Heart left ventricle (tissue), 13 donors: ENCODE data around the gene DLGAP1.

ENCODE experiments used
- POLR2A ChIP-seq, 2 donors: fragments of 450-650 bp; IDR thresholded peaks; one replicate each; pipeline ENCODE4 v1.6.1; 2017; ENCODE audit warnings: antibody characterized with exemption in 2 of 2, mild to moderate bottlenecking in 2 of 2, moderate library complexity in 2 of 2
- TF ChIP-seq, protein P1 (sequence below), 12 donors: fragments of 200-600 bp; sonication (generic) in 4 of 12; IDR thresholded peaks; one replicate each; pipeline versions ENCODE4 v1.5.0 to v1.8.0; 2018 to 2022; ENCODE audit warnings: antibody characterized with exemption in 12 of 12, mild to moderate bottlenecking in 5 of 12
- donor health status: ischemic (EF 13 %, LVEDD 7.1; RV severe dilation, severe dysfunction).
- donor health status: DM: no; HTN: yes; CAD: no.
- donor health status: DM: no; HTN: no; CAD: no.
- donor health status: ischemic (EF 25% LVEDD 6.9; RV normal size, moderate dysfunction).
- donor health status: ischemic (EF 25% LVEDD 5.7; RV mildly dilated, moderate dysfunction).
- donor health status: ischemic (EF 35%, LVEDD 5.7; RV mildly dilated, moderate dysfunction).
- donor health status: nonischemic (EF 11% LVEDD 7.7; RV severe dilation, severe dysfunction).
- donor health status: DM: yes; HTN: yes; CAD: no.
- donor health status: PGD.
- donor health status: ischemic (EF 29% LVEDD 5.4; RV normal size, mild dysfunction).
- donor health status: nonischemic (EF 23%, LVEDD 6.1; RV moderate dilation, normal function).

DNA sequence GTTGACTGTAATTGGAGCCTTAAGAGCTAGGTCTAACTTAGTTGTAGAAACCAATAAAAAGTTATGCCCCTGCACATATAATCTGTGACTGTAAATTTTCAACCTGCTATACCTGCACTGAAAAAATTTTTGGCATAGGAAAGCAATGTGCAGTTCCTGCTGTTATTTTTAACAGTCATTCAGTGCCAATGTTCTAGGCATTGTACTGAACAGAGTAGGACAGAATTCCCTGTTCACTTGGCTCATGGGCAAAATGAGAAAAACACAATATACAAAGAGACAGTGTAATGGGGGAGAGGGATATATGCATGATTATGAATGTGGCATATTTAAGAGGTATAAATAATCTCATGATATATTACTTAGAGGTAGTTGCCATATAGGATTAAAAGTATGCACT, 547.2 kb downstream of the DLGAP1 start:
- TF ChIP-seq, protein P1, sequence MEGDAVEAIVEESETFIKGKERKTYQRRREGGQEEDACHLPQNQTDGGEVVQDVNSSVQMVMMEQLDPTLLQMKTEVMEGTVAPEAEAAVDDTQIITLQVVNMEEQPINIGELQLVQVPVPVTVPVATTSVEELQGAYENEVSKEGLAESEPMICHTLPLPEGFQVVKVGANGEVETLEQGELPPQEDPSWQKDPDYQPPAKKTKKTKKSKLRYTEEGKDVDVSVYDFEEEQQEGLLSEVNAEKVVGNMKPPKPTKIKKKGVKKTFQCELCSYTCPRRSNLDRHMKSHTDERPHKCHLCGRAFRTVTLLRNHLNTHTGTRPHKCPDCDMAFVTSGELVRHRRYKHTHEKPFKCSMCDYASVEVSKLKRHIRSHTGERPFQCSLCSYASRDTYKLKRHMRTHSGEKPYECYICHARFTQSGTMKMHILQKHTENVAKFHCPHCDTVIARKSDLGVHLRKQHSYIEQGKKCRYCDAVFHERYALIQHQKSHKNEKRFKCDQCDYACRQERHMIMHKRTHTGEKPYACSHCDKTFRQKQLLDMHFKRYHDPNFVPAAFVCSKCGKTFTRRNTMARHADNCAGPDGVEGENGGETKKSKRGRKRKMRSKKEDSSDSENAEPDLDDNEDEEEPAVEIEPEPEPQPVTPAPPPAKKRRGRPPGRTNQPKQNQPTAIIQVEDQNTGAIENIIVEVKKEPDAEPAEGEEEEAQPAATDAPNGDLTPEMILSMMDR (IDR thresholded peaks at IDR 0.05) = no peak
- no peak for TF ChIP-seq POLR2A (IDR thresholded peaks at IDR 0.05)
